ENCODE data around the gene ATP6V0C. TPM values are rescaled to one million over a fixed set of nuclear protein-coding genes. Genes with fewer than 3 reads are reported as not detected.

The ATP6V0C gene
- total and polyA plus RNA-seq, 2 of the 13 experiments (the other 11 are each of a cell fraction or from before 2014, with no cell fraction given) = 10.4 to 20.1 TPM

GRCh38 chr16:2473999-2474876, 39.5 kb upstream of the ATP6V0C start (continued):
- TF ChIP-seq, protein P1, sequence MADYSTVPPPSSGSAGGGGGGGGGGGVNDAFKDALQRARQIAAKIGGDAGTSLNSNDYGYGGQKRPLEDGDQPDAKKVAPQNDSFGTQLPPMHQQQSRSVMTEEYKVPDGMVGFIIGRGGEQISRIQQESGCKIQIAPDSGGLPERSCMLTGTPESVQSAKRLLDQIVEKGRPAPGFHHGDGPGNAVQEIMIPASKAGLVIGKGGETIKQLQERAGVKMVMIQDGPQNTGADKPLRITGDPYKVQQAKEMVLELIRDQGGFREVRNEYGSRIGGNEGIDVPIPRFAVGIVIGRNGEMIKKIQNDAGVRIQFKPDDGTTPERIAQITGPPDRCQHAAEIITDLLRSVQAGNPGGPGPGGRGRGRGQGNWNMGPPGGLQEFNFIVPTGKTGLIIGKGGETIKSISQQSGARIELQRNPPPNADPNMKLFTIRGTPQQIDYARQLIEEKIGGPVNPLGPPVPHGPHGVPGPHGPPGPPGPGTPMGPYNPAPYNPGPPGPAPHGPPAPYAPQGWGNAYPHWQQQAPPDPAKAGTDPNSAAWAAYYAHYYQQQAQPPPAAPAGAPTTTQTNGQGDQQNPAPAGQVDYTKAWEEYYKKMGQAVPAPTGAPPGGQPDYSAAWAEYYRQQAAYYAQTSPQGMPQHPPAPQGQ (CRISPR knock-in tag; IDR thresholded peaks at IDR 0.05; ENCODE audit: borderline replicate concordance) = no peak
- TF ChIP-seq, protein P2, sequence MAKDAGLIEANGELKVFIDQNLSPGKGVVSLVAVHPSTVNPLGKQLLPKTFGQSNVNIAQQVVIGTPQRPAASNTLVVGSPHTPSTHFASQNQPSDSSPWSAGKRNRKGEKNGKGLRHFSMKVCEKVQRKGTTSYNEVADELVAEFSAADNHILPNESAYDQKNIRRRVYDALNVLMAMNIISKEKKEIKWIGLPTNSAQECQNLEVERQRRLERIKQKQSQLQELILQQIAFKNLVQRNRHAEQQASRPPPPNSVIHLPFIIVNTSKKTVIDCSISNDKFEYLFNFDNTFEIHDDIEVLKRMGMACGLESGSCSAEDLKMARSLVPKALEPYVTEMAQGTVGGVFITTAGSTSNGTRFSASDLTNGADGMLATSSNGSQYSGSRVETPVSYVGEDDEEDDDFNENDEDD (CRISPR knock-in tag; IDR thresholded peaks at IDR 0.05; ENCODE audit: borderline replicate concordance) = peak; percentile 48; the same call in 1 of the 2 replicates

- no TSS peak for BruUV-seq (replicated peaks)
- FAIRE-seq (no peak), ATAC-seq (peak; percentile 54), DNase-seq (ENCODE audit: low spot score) (peak; percentile 67)
- peak within 1 kb of the TSS; percentile 75 for H3K9ac ChIP-seq (ENCODE audit: insufficient read depth, low read depth, low read length)
- H3K36me3 ChIP-seq (replicated peaks in 1 of 2; ENCODE audit: control insufficient read depth in 1 of 2, insufficient read depth in 2 of 2, low read length in 2 of 2) = peaks cover 2 to 5% of the 10 kb centered on the region in 2 experiments; a peak in 1 of 5 replicates
- peaks cover 16% of the 10 kb centered on the region for H4K20me1 ChIP-seq (ENCODE audit: insufficient read depth, low read length)
- in situ Hi-C loops (cut with HindIII; ENCODE audit: extremely low pct_ligation_motif_present, low pct_unique_long_range_greater_than_20kb) (no loop called here), intact Hi-C loops (cut with micrococcal nuclease; ENCODE audit: unreplicated experiment) (loop anchor here (1.0 to 5.0 kb wide), 2 partner anchors 43 to 320 kb away; partner anchors contain the start of gene TRAF7)
- peaks cover 7 to 9% of the 10 kb centered on the region in 2 experiments for H3K27me3 ChIP-seq (ENCODE audit: control insufficient read depth in 1 of 2, insufficient read depth in 2 of 2, low read length in 2 of 2)
- no peak within 1 kb of the TSS for H2AFZ ChIP-seq (ENCODE audit: low read length)
- H3K9me3 ChIP-seq (ENCODE audit: low read length) = no peaks in the 10 kb centered on the region
- H3K79me2 ChIP-seq (ENCODE audit: insufficient read depth, low read length) = peaks cover 19% of the 10 kb centered on the region
- POLR2A ChIA-PET = interaction anchor here (0.5 to 1.6 kb wide), 6 partner anchors 10 to 60 kb away, joined by 3 to 6 read pairs (median 4); partner anchors contain the start of genes AMDHD2 and TEDC2
- 0% methylated on average over 15 of the region's 77 CpGs for WGBS (ENCODE audit: low lambda C conversion rate)
- H3K27ac ChIP-seq (ENCODE audit: extremely low read length, insufficient read depth, low read length) = peak within 1 kb of the TSS; percentile 58
- H3K4me3 ChIP-seq (replicated peaks in 1 of 3; ENCODE audit: insufficient read depth in 1 of 3, low read depth in 2 of 3, low read length in 3 of 3) = peak within 1 kb of the TSS; percentile 79 to 92 (median 85)
- H3K4me2 ChIP-seq (ENCODE audit: low read depth, low read length) = peak within 1 kb of the TSS; percentile 89
- H3K4me1 ChIP-seq (ENCODE audit: insufficient read depth, low read length) = peaks cover 61% of the 10 kb centered on the region
- CTCF ChIA-PET (ENCODE audit: low intra/inter-chr PET ratio, low total read pairs) = interaction anchor here (1.4 kb wide), 1 partner anchor 26 kb away, joined by 3 read pairs; no protein-coding TSS in a partner anchor
- peak in 1 of 2 experiments; percentile 50; a peak in 3 of 4 replicates for TF ChIP-seq POLR2A (IDR thresholded peaks at IDR 0.05; ENCODE audit: insufficient read depth in 1 of 2, low read depth in 2 of 2, low read length in 2 of 2)
- no peak for TF ChIP-seq SP4 (CRISPR knock-in tag; IDR thresholded peaks at IDR 0.05)
- no peak for TF ChIP-seq ZNF264 (CRISPR knock-in tag; IDR thresholded peaks at IDR 0.05)
- TF ChIP-seq GABPB1 (CRISPR knock-in tag; IDR thresholded peaks at IDR 0.05) = peak; percentile 62
- TF ChIP-seq, protein P3, sequence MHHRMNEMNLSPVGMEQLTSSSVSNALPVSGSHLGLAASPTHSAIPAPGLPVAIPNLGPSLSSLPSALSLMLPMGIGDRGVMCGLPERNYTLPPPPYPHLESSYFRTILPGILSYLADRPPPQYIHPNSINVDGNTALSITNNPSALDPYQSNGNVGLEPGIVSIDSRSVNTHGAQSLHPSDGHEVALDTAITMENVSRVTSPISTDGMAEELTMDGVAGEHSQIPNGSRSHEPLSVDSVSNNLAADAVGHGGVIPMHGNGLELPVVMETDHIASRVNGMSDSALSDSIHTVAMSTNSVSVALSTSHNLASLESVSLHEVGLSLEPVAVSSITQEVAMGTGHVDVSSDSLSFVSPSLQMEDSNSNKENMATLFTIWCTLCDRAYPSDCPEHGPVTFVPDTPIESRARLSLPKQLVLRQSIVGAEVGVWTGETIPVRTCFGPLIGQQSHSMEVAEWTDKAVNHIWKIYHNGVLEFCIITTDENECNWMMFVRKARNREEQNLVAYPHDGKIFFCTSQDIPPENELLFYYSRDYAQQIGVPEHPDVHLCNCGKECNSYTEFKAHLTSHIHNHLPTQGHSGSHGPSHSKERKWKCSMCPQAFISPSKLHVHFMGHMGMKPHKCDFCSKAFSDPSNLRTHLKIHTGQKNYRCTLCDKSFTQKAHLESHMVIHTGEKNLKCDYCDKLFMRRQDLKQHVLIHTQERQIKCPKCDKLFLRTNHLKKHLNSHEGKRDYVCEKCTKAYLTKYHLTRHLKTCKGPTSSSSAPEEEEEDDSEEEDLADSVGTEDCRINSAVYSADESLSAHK (CRISPR knock-in tag; IDR thresholded peaks at IDR 0.05; ENCODE audit: borderline replicate concordance) = no peak
- 0 out of 2 replicates have a peak, but pooled peaks have one; percentile 10 for TF ChIP-seq SIN3A (IDR thresholded peaks at IDR 0.05; ENCODE audit: borderline replicate concordance, low read depth, low read length)
- no peak for TF ChIP-seq PCBP2 (optimal IDR thresholded peaks at IDR 0.05; ENCODE audit: low read depth, low read length, poor library complexity, severe bottlenecking)
- TF ChIP-seq ZSCAN30 (CRISPR knock-in tag; IDR thresholded peaks at IDR 0.05) = no peak
- TF ChIP-seq, protein P4, sequence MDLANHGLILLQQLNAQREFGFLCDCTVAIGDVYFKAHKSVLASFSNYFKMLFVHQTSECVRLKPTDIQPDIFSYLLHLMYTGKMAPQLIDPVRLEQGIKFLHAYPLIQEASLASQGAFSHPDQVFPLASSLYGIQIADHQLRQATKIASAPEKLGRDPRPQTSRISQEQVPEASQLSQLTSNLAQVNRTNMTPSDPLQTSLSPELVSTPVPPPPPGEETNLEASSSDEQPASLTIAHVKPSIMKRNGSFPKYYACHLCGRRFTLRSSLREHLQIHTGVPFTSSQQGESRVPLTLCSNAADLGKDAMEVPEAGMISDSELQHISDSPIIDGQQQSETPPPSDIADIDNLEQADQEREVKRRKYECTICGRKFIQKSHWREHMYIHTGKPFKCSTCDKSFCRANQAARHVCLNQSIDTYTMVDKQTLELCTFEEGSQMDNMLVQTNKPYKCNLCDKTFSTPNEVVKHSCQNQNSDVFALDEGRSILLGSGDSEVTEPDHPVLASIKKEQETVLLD (CRISPR knock-in tag; IDR thresholded peaks at IDR 0.05; ENCODE audit: low read depth) = peak; percentile 30; the same call in 1 of the 2 replicates
- peak; percentile 61; the same call in 1 of the 2 replicates for TF ChIP-seq POLR2G (IDR thresholded peaks at IDR 0.05; ENCODE audit: low read depth, low read length)
These were observed 38.8 kb upstream of the ATP6V0C start, which contains the start of gene TBC1D24 for GRCh38 chr16:2474877-2475412. Gene TBC1D24, plus strand, starts transcription at chr16:2475127. Its CDS starts 21,022 bp downstream, at chr16:2496149.
